NCI-H2081 (cell line): ENCODE results near the gene ADD2.
"Not testable (repeated sequence)": the region's sequence is repeated elsewhere in the genome, so short reads cannot be mapped to it uniquely, and the experiment has no call there.

Experiments used
- DNase-seq, 2 experiments: peaks; one replicate each; lab custom pipeline; 2025; lab: John Stamatoyannopoulos, UW

Gene ADD2

DNA sequence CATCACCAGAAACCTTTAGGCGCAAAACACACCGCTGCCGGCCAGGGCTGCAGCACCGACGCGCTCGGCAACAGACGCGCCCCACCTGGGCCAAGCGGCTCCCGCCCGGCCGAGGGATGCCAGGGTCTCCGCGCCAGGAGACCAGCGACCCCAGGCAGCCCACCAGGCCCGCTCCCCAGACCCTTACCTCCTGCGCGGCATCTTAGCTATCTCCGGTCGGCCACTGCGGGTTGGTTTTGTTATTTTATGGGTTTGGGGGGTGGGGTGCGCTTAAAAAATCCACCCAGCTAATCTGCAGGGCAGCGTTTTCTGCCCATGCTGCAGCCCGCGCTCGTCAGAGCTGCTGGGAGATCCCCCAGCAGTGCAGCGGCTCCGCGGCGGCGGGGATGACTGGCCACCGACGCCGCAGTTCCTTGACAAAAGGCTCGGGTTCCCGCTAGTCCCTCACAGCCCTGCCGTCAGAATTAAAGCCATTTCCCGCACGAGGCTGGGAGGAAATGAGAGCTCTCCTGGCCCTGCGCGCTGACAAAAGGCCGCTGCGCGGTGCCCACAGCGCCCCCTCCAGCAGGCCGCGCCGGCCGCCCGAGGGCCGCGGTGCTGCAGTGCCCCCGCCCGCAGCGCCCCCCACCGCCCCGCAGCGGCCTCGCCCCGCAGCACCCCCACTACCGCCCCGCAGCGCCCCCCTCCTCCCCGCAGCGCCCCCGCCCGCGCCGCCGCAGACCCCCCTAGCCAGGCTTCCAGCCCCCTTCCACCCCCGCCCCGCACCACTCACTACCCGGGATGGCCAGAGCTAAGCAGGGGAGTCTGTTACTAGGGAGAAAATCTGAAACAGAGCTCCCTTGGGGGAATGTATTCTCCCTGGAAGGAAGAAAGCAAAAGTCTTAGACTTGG, at the start of gene ADD2:
TSS of gene ADD2 (minus strand) at position 502 of the 891 bp plus-strand sequence. CDS start 61,792 bp downstream, outside the sequence.
- peak; percentile 62 to 63 for DNase-seq

DNA sequence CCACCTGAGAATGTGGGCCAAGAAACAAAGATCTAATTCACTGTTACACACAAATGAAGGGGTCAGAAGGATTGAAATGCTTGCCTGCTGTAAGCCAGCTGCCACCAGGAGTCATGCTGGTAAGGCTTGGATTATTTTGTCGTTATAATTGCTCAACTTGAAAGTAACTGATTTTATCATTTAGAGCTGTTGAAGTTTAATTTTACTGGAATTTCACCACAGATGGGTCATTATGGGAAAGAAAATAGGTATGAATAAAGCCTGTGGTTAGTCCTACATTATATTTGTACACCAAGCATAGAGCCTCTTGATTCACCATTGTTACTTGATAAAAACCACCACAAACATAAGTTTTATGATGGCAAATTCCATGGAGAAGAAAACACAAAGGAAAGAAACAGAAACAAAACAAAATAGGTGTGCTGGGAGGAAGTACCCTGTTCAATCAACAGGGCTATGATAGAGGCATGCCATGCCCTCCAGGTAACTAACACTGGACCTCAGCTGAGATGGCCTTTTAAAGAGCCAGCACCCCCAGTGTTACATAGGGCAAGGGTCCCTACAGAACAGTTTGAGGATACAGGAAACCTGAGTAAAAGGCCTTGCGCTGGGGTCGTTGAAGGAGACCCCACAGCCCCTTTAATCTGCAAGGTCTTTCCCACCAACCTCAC, 49.4 kb upstream of the ADD2 start:
- DNase-seq, result no peak

DNA sequence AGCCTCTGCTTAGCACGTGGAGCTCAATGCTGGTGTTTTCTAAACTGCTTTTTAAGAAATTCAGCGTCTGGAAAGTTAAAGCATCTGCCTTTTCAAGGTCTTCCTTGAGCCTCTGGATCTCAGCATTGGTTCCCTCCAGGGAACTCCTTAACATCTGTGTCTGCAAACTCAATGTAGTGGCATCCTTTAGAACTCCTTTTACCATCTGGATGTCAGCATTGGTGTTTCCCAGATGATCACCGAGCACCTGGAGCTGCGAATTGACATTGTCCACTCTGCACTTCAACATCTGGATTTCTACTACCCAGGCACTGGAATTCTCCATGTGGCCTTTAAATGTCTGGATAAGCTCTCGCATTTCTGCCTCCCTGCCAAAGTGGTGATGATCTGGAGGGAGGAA, 48.7 kb upstream of the ADD2 start:
- no peak for DNase-seq

GRCh38 chr2:70808983-70809958, 41.3 kb upstream of the ADD2 start:
- no peak for DNase-seq

DNA sequence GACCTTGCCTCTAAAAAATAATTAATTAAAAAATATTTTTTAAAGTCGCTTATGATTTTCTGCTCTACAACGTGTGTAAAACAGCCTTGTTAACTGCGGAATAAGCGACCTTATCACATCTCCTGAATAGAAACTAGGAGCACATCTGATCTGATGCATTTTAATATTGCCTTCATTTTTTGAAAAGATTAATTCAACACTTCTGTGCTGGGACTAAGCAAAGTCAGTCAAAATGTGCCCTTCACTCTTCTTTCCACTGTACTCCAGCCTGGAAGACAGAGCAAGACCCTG, 39.8 kb upstream of the ADD2 start:
- DNase-seq, result no peak

DNA sequence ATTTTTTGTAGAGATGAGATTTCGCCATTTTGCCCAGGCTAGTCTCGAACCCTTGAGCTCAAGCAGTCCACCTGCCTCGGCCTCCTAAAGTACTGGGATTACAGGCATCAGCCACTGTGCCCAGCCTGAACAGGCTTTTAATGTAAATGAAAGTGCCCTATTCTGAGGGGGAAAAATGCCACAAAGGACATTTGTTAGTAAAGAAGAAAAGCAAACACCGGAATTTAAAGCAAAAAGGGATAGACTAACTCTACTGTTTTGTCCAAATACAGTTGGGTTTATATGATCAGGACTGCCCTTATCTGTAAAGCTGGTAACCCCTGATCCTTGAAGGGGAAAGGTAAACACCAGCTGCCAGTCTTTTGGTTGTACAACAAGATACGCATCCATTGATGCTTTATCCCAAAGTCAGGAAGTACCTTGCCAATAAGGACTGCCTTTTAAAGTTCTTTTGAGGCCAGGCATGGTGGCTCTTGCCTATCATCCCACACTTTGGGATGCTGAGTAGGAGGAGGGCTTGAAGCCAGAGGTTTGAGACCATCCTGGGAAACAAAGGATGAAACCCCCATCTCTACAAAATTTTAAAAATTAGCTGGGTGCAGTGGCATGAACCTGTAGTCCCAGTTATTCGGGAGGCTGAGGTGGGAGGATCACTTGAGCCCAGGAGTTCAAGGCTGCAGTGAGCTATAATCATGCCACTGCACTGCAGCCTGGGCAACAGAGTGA, 39.3 kb upstream of the ADD2 start:
- DNase-seq, result no peak

GRCh38 chr2:70806620-70807019, 38.6 kb upstream of the ADD2 start:
- DNase-seq, result no peak

GRCh38 chr2:70806013-70806412, 38.0 kb upstream of the ADD2 start:
- no peak for DNase-seq

DNA sequence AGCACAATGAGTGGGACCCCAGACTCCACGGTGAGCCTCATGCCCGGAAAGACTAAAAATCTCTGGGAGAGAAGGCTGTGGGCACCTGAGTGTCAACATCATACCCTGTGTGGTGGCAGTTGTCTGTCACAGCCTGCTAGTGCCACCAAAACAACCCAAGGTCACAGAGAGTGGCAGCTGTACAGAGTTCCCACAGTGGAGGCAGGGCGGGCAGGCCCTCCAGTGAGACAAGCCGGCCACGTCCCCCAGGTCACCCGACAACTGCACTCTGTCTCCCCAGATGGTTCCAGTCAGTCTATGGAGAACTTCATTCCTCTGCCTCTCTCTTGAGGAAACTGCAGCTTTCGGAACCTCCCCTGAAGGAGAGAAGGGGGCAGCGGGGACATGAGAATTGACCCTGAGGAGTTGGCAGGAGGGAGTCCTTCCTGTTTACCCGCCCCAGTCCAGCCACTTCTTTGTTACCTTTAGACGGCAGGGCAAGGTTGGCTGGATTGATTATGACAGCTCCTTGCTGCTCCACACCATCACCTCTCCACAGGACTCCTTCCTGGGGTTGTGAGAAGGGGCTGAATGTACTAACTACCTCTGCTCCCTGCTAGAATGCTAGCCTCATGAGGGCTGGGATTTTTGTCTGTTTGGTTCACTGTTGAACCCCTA, 33.7 kb upstream of the ADD2 start:
- DNase-seq, result no peak

DNA sequence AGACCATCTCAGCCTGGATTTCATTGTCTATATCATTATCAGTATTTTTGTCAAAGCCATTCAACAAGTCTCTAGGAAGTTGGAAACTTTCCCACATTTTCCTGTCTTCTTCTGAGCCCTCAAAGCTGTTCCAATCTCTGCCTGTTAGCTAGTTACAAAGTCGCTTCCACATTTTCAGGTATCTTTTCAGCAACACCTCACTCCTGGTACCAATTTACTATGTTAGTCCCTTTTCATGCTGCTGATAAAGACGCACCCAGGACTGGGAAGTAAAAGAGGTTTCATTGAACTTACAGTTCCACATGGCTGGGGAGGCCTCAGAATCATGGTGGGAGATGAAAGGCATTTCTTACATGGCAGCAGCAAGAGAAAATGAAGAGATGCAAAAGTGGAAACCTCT, 31.7 kb upstream of the ADD2 start:
- DNase-seq, result no peak

- not testable (repeated sequence) for DNase-seq
Measured at GRCh38 chr2:70797996-70798395, 30.0 kb upstream of the ADD2 start.

GRCh38 chr2:70797506-70797905, 29.5 kb upstream of the ADD2 start:
- DNase-seq, result no peak

- DNase-seq, result no peak
Measured at GRCh38 chr2:70796262-70796661, 28.3 kb upstream of the ADD2 start.

DNA sequence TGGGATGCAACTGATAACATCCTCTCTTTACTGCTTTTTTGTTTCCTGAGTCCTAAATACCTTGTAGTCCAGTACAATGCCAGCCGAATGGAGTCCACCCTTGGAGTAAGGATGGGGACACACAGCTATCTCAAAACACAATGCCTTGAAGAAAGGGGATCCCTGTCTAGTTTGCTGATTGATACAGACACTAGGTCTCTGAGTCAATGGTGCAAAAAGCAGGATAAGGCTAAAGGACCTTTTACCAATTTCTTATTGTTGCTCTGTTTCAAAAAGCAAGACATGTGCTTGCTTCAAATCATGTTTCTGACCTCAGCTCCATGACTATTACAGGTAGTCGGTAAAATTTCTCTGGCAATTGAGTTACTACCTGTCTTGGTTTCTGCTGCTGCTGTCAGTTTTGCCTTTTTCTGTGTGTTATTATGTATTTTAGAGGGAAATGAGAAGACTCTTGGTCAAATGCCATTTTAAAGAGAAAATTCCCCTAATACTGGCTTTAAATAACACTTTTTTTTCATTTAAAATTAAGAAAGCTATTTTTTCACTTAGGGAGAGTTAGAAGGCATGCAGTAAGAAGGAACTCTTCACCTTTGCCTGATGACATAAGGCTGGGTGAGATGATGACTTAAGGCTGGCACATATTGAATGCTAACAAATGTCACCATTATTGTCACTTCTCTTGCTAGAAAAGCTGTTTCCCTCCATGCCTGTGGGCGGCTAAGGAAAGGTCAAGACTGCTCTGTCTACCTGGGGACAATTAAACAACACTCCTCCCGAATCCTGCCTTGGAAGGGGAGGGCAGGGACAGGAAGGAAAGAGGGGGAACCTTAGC, 27.4 kb upstream of the ADD2 start:
- no peak for DNase-seq

DNA sequence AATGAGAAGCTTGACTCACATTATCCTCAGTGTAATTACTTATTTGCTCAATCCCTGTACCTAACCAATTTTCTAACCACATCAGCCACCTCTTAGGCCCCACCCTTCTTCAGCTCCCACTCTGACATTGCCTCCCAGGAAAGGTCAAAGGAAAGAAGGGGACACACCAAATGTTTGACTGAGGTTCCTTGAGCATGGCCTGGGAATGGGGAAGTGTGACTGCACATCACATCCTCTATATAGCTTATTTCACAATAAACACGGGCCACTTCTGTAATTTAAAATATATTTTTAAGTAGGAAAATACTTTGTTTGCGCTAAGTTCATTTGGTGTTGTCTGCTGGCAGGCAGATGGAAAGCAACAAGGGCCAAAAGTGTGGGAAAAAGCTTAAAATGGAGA, 25.4 kb upstream of the ADD2 start:
- no peak for DNase-seq

DNA sequence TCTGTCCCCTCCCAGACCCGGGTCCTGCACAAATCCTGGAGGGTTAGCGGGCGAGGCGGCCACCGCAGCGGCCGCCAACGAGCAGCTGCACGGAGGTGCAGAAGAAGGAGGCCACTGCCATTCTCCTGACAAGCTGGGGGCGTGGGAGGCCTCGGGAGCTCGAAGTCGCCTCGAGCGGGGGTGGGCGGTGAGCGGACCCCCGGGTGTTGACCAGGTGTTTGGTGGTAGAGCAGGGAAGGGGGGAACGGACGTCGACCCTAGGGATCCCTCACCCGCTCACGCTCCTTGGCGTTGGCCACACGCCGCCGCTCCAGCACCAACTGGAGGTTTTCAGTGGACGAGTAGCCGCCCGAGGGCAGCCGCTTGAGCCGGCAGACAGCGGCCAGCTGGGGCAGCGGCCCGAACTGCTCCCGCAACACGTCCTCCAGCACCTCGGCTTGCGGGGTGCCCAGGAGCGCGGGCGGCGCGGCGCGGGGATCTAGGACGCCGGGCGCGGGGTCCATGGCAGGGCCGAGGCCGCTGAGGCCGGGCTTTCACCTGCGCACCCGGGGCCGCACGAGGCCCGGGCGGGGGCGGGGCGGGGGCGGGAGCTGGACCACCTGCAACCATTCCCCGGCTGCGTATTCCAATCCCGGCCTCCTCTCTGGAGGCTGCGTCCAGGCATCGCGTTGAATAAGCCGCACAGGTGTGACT, 22.3 kb upstream of the ADD2 start, which contains the start of gene FIGLA:
TSS of gene FIGLA (minus strand) at position 508 of the 693 bp plus-strand sequence. CDS start at position 503, 5 bp downstream.
- no peak for DNase-seq

DNA sequence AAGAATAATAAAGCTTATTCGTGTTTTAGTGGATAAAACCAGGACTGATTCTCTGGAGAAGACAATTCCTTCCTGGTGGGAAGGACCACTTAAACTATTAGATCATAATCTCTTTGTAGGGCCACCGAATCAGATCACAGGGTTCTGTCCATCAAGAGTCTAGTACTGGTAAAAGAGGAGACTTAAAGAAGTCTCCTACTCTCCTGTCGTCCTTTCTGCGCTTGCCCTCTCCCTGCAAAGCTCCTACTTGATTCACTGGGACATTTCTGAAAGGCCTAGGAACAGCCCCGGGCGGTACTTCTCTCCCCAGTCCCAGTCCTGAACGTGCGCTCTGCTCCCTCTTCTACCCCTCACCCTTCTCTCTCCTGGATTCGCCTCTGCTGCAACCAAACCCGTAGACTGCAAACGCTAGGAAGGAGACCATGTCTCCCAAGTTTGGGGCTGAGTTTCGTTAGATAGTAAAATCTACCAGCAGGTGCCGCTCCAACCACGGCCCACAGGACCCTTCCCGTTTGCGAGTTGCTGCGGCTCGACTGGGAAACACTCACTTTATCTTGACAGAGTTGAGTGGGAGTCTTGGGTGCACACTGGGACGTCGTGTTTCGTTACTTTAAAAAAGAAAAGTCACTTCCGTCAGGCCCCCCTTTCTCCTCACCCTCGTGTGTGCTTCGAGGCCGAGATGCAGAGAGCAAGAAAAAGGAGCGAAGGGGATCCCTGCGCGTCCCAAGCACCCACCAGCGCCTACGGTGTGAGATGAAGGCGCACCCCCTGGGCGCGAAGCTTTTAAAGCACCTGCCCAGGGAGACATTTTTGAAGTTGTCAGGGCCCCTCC, 21.5 kb upstream of the ADD2 start:
- DNase-seq, result peak; percentile 34 to 40

- DNase-seq, result peak; percentile 29 to 31
Measured at GRCh38 chr2:70785137-70785911, 17.3 kb upstream of the ADD2 start.
